Adipocyte (in vitro differentiated cells): ENCODE measurements around the gene SGMS1.

Experiments
- DNase-seq: peaks from one replicate; pipeline ENCODE4 v3.0.0-alpha.2; 2015; ENCODE audit warnings: low read depth
- H3K27me3 ChIP-seq: replicated peaks from 2 replicates; pipeline ENCODE4 v1.7.0; 2013; ENCODE audit warnings: mild to moderate bottlenecking, low read length, moderate library complexity; ENCODE audit not compliant: control insufficient read depth, insufficient read depth
- H3K36me3 ChIP-seq: 2 replicates; pipeline ENCODE4 v1.7.0; 2013; ENCODE audit warnings: low read length, mild to moderate bottlenecking, moderate library complexity; ENCODE audit not compliant: control insufficient read depth, insufficient read depth, severe bottlenecking
- H3K4me1 ChIP-seq: 2 replicates; pipeline ENCODE4 v1.7.0; 2013; ENCODE audit warnings: mild to moderate bottlenecking, low read length, moderate library complexity; ENCODE audit not compliant: control insufficient read depth, insufficient read depth
- H3K4me3 ChIP-seq: 2 replicates; pipeline ENCODE4 v1.7.0; 2013; ENCODE audit warnings: mild to moderate bottlenecking, low read length, moderate library complexity
- H3K9ac ChIP-seq: 2 replicates; pipeline ENCODE4 v1.7.0; 2013; ENCODE audit warnings: mild to moderate bottlenecking, low read length, moderate library complexity
- H3K9me3 ChIP-seq: 2 replicates; pipeline ENCODE4 v1.7.0; 2013; ENCODE audit warnings: mild to moderate bottlenecking, low read length, moderate library complexity; ENCODE audit not compliant: control insufficient read depth

Gene SGMS1

GRCh38 chr10:50351483-50352146 is 272.1 kb downstream of the SGMS1 start:
- no peaks in the 10 kb centered on the region for H3K36me3 ChIP-seq
- no peak overlapping the region for H3K9ac ChIP-seq
- no peak overlapping the region for H3K4me3 ChIP-seq
- no peaks in the 10 kb centered on the region for H3K27me3 ChIP-seq
- peaks cover 10% of the 10 kb centered on the region for H3K4me1 ChIP-seq
- DNase-seq, result no peak
- H3K9me3 ChIP-seq, result no peaks in the 10 kb centered on the region

- Histone ChIP-seq H3K9ac (no peak overlapping the region), H3K27me3 (no peaks in the 10 kb centered on the region), H3K4me3 (no peak overlapping the region), H3K9me3 (no peaks in the 10 kb centered on the region), H3K4me1 (peaks cover 10% of the 10 kb centered on the region), H3K36me3 (no peaks in the 10 kb centered on the region)
- DNase-seq, result no peak
Measured at GRCh38 chr10:50350366-50350765, 273.4 kb downstream of the SGMS1 start.

- Histone ChIP-seq H3K4me1 (peaks cover 10% of the 10 kb centered on the region), H3K36me3 (no peaks in the 10 kb centered on the region), H3K9ac (no peak overlapping the region), H3K9me3 (no peaks in the 10 kb centered on the region), H3K4me3 (no peak overlapping the region), H3K27me3 (no peaks in the 10 kb centered on the region)
- DNase-seq, result no peak
Measured at GRCh38 chr10:50349554-50349953, 274.2 kb downstream of the SGMS1 start.

GRCh38 chr10:50347394-50347802 is 276.4 kb downstream of the SGMS1 start:
- H3K9ac ChIP-seq, result no peak overlapping the region
- peaks cover 10% of the 10 kb centered on the region for H3K4me1 ChIP-seq
- peaks cover 14% of the 10 kb centered on the region for H3K36me3 ChIP-seq
- no peaks in the 10 kb centered on the region for H3K9me3 ChIP-seq
- H3K4me3 ChIP-seq, result no peak overlapping the region
- no peaks in the 10 kb centered on the region for H3K27me3 ChIP-seq
- DNase-seq, result no peak

GRCh38 chr10:50346942-50347341 is 276.8 kb downstream of the SGMS1 start:
- peaks cover 14% of the 10 kb centered on the region for H3K36me3 ChIP-seq
- H3K4me1 ChIP-seq, result peaks cover 10% of the 10 kb centered on the region
- no peaks in the 10 kb centered on the region for H3K9me3 ChIP-seq
- H3K9ac ChIP-seq, result no peak overlapping the region
- no peak overlapping the region for H3K4me3 ChIP-seq
- DNase-seq, result no peak
- no peaks in the 10 kb centered on the region for H3K27me3 ChIP-seq

GRCh38 chr10:50345545-50345944 is 278.2 kb downstream of the SGMS1 start:
- H3K36me3 ChIP-seq, result peaks cover 14% of the 10 kb centered on the region
- H3K4me3 ChIP-seq, result no peak overlapping the region
- DNase-seq, result no peak
- no peaks in the 10 kb centered on the region for H3K27me3 ChIP-seq
- H3K9ac ChIP-seq, result no peak overlapping the region
- no peaks in the 10 kb centered on the region for H3K9me3 ChIP-seq
- peaks cover 10% of the 10 kb centered on the region for H3K4me1 ChIP-seq

GRCh38 chr10:50343702-50344331 is 279.9 kb downstream of the SGMS1 start:
- Histone ChIP-seq H3K9me3 (no peaks in the 10 kb centered on the region), H3K4me1 (peaks cover 10% of the 10 kb centered on the region), H3K9ac (no peak overlapping the region), H3K27me3 (no peaks in the 10 kb centered on the region), H3K36me3 (peaks cover 22% of the 10 kb centered on the region), H3K4me3 (no peak overlapping the region)
- no peak for DNase-seq

GRCh38 chr10:50341987-50342386 is 281.8 kb downstream of the SGMS1 start:
- Histone ChIP-seq H3K27me3 (no peaks in the 10 kb centered on the region), H3K9me3 (no peaks in the 10 kb centered on the region), H3K9ac (no peak overlapping the region), H3K4me1 (peaks cover 1% of the 10 kb centered on the region), H3K36me3 (peaks cover 22% of the 10 kb centered on the region), H3K4me3 (no peak overlapping the region)
- no peak for DNase-seq

- Histone ChIP-seq H3K9me3 (no peaks in the 10 kb centered on the region), H3K4me3 (no peak overlapping the region), H3K27me3 (no peaks in the 10 kb centered on the region), H3K4me1 (no peaks in the 10 kb centered on the region), H3K9ac (no peak overlapping the region), H3K36me3 (peaks cover 8% of the 10 kb centered on the region)
- DNase-seq, result no peak
Measured at GRCh38 chr10:50336140-50336539, 287.6 kb downstream of the SGMS1 start.

GRCh38 chr10:50335397-50335796 is 288.4 kb downstream of the SGMS1 start:
- no peaks in the 10 kb centered on the region for H3K4me1 ChIP-seq
- H3K27me3 ChIP-seq, result no peaks in the 10 kb centered on the region
- no peaks in the 10 kb centered on the region for H3K9me3 ChIP-seq
- H3K36me3 ChIP-seq, result peaks cover 8% of the 10 kb centered on the region
- no peak for DNase-seq
- H3K9ac ChIP-seq, result no peak overlapping the region
- H3K4me3 ChIP-seq, result no peak overlapping the region

GRCh38 chr10:50334273-50334672 is 289.5 kb downstream of the SGMS1 start:
- no peaks in the 10 kb centered on the region for H3K9me3 ChIP-seq
- H3K9ac ChIP-seq, result no peak overlapping the region
- H3K36me3 ChIP-seq, result peaks cover under 1% of the 10 kb centered on the region
- H3K27me3 ChIP-seq, result no peaks in the 10 kb centered on the region
- DNase-seq, result no peak
- no peak overlapping the region for H3K4me3 ChIP-seq
- peaks cover 8% of the 10 kb centered on the region for H3K4me1 ChIP-seq

GRCh38 chr10:50333872-50334271 is 289.9 kb downstream of the SGMS1 start:
- no peaks in the 10 kb centered on the region for H3K9me3 ChIP-seq
- H3K4me3 ChIP-seq, result no peak overlapping the region
- no peak overlapping the region for H3K9ac ChIP-seq
- no peaks in the 10 kb centered on the region for H3K27me3 ChIP-seq
- H3K36me3 ChIP-seq, result no peaks in the 10 kb centered on the region
- peaks cover 10% of the 10 kb centered on the region for H3K4me1 ChIP-seq
- no peak for DNase-seq
